ENCODE results near the gene CHEK2. TPM values are rescaled to one million over a fixed set of nuclear protein-coding genes. Genes with fewer than 3 reads are reported as not detected.

CHEK2 gene
- total RNA-seq, 1 donor from 2014 or later = 2.2 TPM

- intact Hi-C loops (cut with DNase I) = no loop called here
- DNase-seq (ENCODE audit: low spot score) = no peak
Observed at GRCh38 chr22:28647216-28647615, 94.4 kb downstream of the CHEK2 start.

DNA sequence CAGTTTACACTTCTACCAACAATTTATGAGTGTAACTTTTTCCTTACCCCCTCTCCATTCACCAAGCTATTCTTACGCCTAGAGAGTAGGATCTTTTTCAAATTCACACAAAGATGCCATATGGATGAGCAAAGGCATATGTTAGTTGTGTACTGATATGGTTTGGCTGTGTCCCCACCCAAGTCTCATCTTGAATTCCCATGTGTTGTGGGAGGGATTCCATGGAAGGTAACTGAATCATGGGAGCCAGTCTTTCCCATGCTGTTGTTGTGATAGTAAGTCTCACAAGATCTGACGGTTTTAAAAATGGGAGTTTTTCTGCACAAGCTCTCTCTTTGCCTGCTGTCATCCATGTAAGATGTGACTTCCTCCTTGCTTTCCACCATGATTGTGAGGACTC, 102.3 kb downstream of the CHEK2 start:
- intact Hi-C loops (cut with DNase I) = no loop called here

More for the DNA sequence above, 102.3 kb downstream of the CHEK2 start:
- DNase-seq (ENCODE audit: low spot score) = no peak

Other genes starting within 250 kb of the CHEK2 start
- gene TTC28, start 62.0 kb downstream of the CHEK2 start, total RNA-seq = 19.1 TPM
- gene HSCB, start 219 bp upstream of the CHEK2 start, total RNA-seq = 10.0 TPM
- gene CCDC117, start 30.9 kb upstream of the CHEK2 start, total RNA-seq = 12.3 TPM
- 81.2 TPM for gene XBP1, start 58.7 kb upstream of the CHEK2 start, total RNA-seq
- 4.8 TPM for gene ZNRF3, start 141.8 kb upstream of the CHEK2 start, total RNA-seq